ENCODE data around the gene NR3C1. TPM values are rescaled to one million over a fixed set of nuclear protein-coding genes. Genes with fewer than 3 reads are reported as not detected.
"Not testable (repeated sequence)": the region's sequence is repeated elsewhere in the genome, so short reads cannot be mapped to it uniquely, and the experiment has no call there.

Gene NR3C1
- total and polyA plus RNA-seq, 2 of the 13 experiments (the other 11 are each of a cell fraction or from before 2014, with no cell fraction given): 10.0 to 24.3 TPM

DNA sequence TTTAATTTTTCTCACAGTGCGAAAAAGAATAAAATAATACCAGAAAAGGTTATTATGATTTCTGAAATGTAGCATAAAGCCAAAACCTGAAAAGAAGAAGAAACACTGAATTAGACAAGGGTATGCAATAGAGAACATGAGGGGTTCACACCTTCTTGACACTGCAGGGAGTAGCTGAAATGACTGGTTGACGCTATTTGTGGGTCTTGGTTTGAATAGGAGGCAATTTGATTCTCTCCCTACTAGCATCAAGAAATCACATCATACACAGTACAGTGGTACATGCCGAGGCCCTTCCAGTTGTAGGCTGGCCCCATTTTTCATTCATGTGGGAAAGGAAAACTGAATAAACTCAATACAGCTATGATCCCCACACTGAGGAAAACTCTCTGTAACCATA is 68.6 kb downstream of the NR3C1 start:
- Histone ChIP-seq H3K4me3 (replicated peaks in 1 of 3; ENCODE audit: insufficient read depth in 1 of 3, low read depth in 2 of 3, low read length in 3 of 3) (no peak overlapping the region), H2AFZ (ENCODE audit: low read length) (no peak overlapping the region), H3K9me3 (ENCODE audit: low read length) (no peaks in the 10 kb centered on the region), H3K36me3 (replicated peaks in 1 of 2; ENCODE audit: control insufficient read depth in 1 of 2, insufficient read depth in 2 of 2, low read length in 2 of 2) (0 out of 5 replicates have a peak, but pooled peaks cover 0 to 3% of the 10 kb centered on the region in 2 experiments), H3K4me1 (ENCODE audit: insufficient read depth, low read length) (no peaks in the 10 kb centered on the region), H3K79me2 (ENCODE audit: insufficient read depth, low read length) (peaks cover 2% of the 10 kb centered on the region), H3K27me3 (ENCODE audit: control insufficient read depth in 1 of 2, insufficient read depth in 2 of 2, low read length in 2 of 2) (no peaks in the 10 kb centered on the region; a peak in 1 of 5 replicates), H3K9ac (ENCODE audit: insufficient read depth, low read depth, low read length) (no peak overlapping the region), H4K20me1 (ENCODE audit: insufficient read depth, low read length) (no peaks in the 10 kb centered on the region), H3K4me2 (ENCODE audit: low read depth, low read length) (no peak overlapping the region), H3K27ac (ENCODE audit: extremely low read length, insufficient read depth, low read length) (no peak overlapping the region)
- intact Hi-C loops (cut with micrococcal nuclease; ENCODE audit: unreplicated experiment): no loop called here
- WGBS (ENCODE audit: low lambda C conversion rate): 96% methylated on average over 3 of the region's 3 CpGs
- CTCF ChIA-PET (ENCODE audit: low intra/inter-chr PET ratio, low total read pairs): no interaction called here
- ATAC-seq: no peak
- BruUV-seq (replicated peaks): no TSS peak
- FAIRE-seq: no peak
- in situ Hi-C loops (cut with HindIII; ENCODE audit: extremely low pct_ligation_motif_present, low pct_unique_long_range_greater_than_20kb): no loop called here
- no peak for TF ChIP-seq HNF4G (IDR thresholded peaks at IDR 0.05; ENCODE audit: borderline replicate concordance, low read depth, low read length)
- TF ChIP-seq HNF4G (CRISPR knock-in tag; IDR thresholded peaks at IDR 0.05; ENCODE audit: borderline replicate concordance, low read depth): no peak
- TF ChIP-seq, protein P1, sequence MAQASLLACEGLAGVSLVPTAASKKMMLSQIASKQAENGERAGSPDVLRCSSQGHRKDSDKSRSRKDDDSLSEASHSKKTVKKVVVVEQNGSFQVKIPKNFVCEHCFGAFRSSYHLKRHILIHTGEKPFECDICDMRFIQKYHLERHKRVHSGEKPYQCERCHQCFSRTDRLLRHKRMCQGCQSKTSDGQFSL (CRISPR knock-in tag; IDR thresholded peaks at IDR 0.05): no peak
- no peak for TF ChIP-seq ZNF550 (CRISPR knock-in tag; IDR thresholded peaks at IDR 0.05; ENCODE audit: borderline replicate concordance)
- TF ChIP-seq BORCS8-MEF2B (CRISPR knock-in tag; IDR thresholded peaks at IDR 0.05): no peak
- TF ChIP-seq, protein P2, sequence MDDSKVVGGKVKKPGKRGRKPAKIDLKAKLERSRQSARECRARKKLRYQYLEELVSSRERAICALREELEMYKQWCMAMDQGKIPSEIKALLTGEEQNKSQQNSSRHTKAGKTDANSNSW (CRISPR knock-in tag; IDR thresholded peaks at IDR 0.05; ENCODE audit: borderline replicate concordance): no peak
- TF ChIP-seq ZBTB20 (CRISPR knock-in tag; IDR thresholded peaks at IDR 0.05; ENCODE audit: borderline replicate concordance, low read depth): no peak
- TF ChIP-seq, protein P3, sequence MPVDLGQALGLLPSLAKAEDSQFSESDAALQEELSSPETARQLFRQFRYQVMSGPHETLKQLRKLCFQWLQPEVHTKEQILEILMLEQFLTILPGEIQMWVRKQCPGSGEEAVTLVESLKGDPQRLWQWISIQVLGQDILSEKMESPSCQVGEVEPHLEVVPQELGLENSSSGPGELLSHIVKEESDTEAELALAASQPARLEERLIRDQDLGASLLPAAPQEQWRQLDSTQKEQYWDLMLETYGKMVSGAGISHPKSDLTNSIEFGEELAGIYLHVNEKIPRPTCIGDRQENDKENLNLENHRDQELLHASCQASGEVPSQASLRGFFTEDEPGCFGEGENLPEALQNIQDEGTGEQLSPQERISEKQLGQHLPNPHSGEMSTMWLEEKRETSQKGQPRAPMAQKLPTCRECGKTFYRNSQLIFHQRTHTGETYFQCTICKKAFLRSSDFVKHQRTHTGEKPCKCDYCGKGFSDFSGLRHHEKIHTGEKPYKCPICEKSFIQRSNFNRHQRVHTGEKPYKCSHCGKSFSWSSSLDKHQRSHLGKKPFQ (CRISPR knock-in tag; IDR thresholded peaks at IDR 0.05; ENCODE audit: insufficient replicate concordance): no peak
- POLR2A ChIA-PET: no interaction called here
- DNase-seq (ENCODE audit: low spot score): no peak

DNA sequence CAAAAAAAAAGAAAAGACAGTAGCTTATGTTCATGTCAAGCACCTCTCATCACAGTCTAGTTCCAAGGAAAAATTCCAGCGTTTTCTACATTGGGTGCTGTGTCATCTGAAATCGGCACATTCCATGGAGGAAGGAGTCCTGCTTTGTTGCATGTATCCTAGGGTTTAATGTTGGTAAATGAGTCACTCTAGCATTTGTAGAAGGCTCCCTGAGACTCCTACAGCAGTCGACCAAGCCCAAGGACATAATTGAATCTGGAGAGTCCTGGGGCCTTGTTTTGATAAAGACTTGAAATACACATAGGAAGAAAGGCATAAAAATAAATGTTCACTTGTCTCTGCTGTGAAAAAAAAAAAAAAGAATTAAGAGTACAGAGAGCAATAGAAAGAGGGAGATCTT is 69.1 kb downstream of the NR3C1 start:
- FAIRE-seq; POLR2A ChIA-PET; H3K27me3 ChIP-seq (ENCODE audit: control insufficient read depth in 1 of 2, insufficient read depth in 2 of 2, low read length in 2 of 2); H3K79me2 ChIP-seq (ENCODE audit: insufficient read depth, low read length); BruUV-seq (replicated peaks); H3K27ac ChIP-seq (ENCODE audit: extremely low read length, insufficient read depth, low read length); H3K9me3 ChIP-seq (ENCODE audit: low read length); H4K20me1 ChIP-seq (ENCODE audit: insufficient read depth, low read length); in situ Hi-C loops (cut with HindIII; ENCODE audit: extremely low pct_ligation_motif_present, low pct_unique_long_range_greater_than_20kb); H3K4me3 ChIP-seq (replicated peaks in 1 of 3; ENCODE audit: insufficient read depth in 1 of 3, low read depth in 2 of 3, low read length in 3 of 3); ATAC-seq; H2AFZ ChIP-seq (ENCODE audit: low read length); DNase-seq (ENCODE audit: low spot score); H3K36me3 ChIP-seq (replicated peaks in 1 of 2; ENCODE audit: control insufficient read depth in 1 of 2, insufficient read depth in 2 of 2, low read length in 2 of 2); intact Hi-C loops (cut with micrococcal nuclease; ENCODE audit: unreplicated experiment); H3K9ac ChIP-seq (ENCODE audit: insufficient read depth, low read depth, low read length); CTCF ChIA-PET (ENCODE audit: low intra/inter-chr PET ratio, low total read pairs); H3K4me2 ChIP-seq (ENCODE audit: low read depth, low read length); H3K4me1 ChIP-seq (ENCODE audit: insufficient read depth, low read length): not testable (repeated sequence)
- 92% methylated on average over 3 of the region's 3 CpGs for WGBS (ENCODE audit: low lambda C conversion rate)

All from HepG2 (cell line).